OCI-LY7 (cell line): Measurements from ENCODE around the gene CD164L2. TPM values are rescaled to one million over a fixed set of nuclear protein-coding genes. Genes with fewer than 3 reads are reported as not detected.

Source experiments
- BruUV-seq: library from RNA; stranded (reverse); fragments of 400-500 nt; replicated peaks from 2 replicates; lab custom pipeline; 2021; lab: Mats Ljungman, UMichigan
- CTCF ChIA-PET: fragments of 300-600 bp; sonication (Branson Sonifier 250); formaldehyde crosslinking; loops from one replicate; lab custom pipeline; 2022; ENCODE audit warnings: antibody characterized with exemption; ENCODE audit not compliant: unreplicated experiment; lab: Charles Lee
- POLR2A ChIA-PET: fragments of 300-600 bp; sonication (Branson Sonifier 250); formaldehyde crosslinking; loops from one replicate; lab custom pipeline; 2022; ENCODE audit warnings: antibody characterized with exemption; lab: Charles Lee
- DNase-seq: peaks from one replicate; pipeline ENCODE4 v3.0.0-alpha.2; 2015; ENCODE audit warnings: low spot score
- H2AFZ ChIP-seq: fragments of 200-600 bp; sonication (generic), shearing (Covaris generic); 2 replicates; pipeline ENCODE4 v1.6.1; 2014; ENCODE audit warnings: mild to moderate bottlenecking, antibody characterized with exemption, low read length, moderate library complexity
- H3K27ac ChIP-seq: fragments of 200-600 bp; sonication (generic); 2 replicates; pipeline ENCODE4 v1.5.1; 2014; ENCODE audit warnings: mixed run types, low read depth, mild to moderate bottlenecking, moderate library complexity, low read length, inconsistent platforms; ENCODE audit not compliant: poor library complexity, severe bottlenecking
- H3K36me3 ChIP-seq: fragments of 200-600 bp; sonication (generic); 2 replicates; pipeline ENCODE4 v1.6.1; 2014; ENCODE audit warnings: mild to moderate bottlenecking, antibody characterized with exemption, low read length, moderate library complexity, mixed read lengths; ENCODE audit not compliant: insufficient read depth
- H3K4me1 ChIP-seq: fragments of 200-600 bp; sonication (generic); 2 replicates; pipeline ENCODE4 v1.5.1; 2014; ENCODE audit warnings: mild to moderate bottlenecking, low read length; ENCODE audit not compliant: insufficient read depth, poor library complexity, severe bottlenecking
- H3K4me2 ChIP-seq: fragments of 200-600 bp; sonication (generic); 2 replicates; pipeline ENCODE4 v1.6.1; 2014; ENCODE audit warnings: mild to moderate bottlenecking, low read length
- H3K4me3 ChIP-seq: fragments of 200-600 bp; sonication (generic); 2 replicates; pipeline ENCODE4 v1.5.1; 2014; ENCODE audit warnings: mild to moderate bottlenecking, low read depth, low read length; ENCODE audit not compliant: poor library complexity, severe bottlenecking
- H3K79me2 ChIP-seq: fragments of 200-600 bp; sonication (generic); 2 replicates; pipeline ENCODE4 v1.6.1; 2016; ENCODE audit warnings: low read depth, mild to moderate bottlenecking, low read length, moderate library complexity, mixed read lengths; ENCODE audit not compliant: insufficient read depth
- H3K9me2 ChIP-seq: fragments of 200-600 bp; sonication (generic); 2 replicates; pipeline ENCODE4 v1.6.1; 2016; ENCODE audit warnings: mild to moderate bottlenecking, low read length, mixed read lengths; ENCODE audit not compliant: insufficient read depth
- H3K9me3 ChIP-seq: fragments of 200-600 bp; sonication (generic); 2 replicates; pipeline ENCODE4 v1.6.1; 2014; ENCODE audit warnings: mild to moderate bottlenecking, mixed run types, low read length, mixed read lengths
- H4K20me1 ChIP-seq: fragments of 200-600 bp; sonication (generic); 2 replicates; pipeline ENCODE4 v1.6.1; 2014; ENCODE audit warnings: mild to moderate bottlenecking, antibody characterized with exemption, low read length, moderate library complexity, mixed read lengths; ENCODE audit not compliant: insufficient read depth
- CTCF ChIP-seq: fragments of 200-600 bp; sonication (generic); conservative IDR thresholded peaks from 2 replicates; pipeline ENCODE4 v1.5.1; 2014; ENCODE audit warnings: mild to moderate bottlenecking, antibody characterized with exemption, low read length, moderate library complexity, mixed read lengths
- EZH2phosphoT487 ChIP-seq: fragments of 200-600 bp; sonication (generic); IDR thresholded peaks from 2 replicates; pipeline ENCODE4 v1.6.1; 2018; ENCODE audit warnings: low read depth, borderline replicate concordance, mild to moderate bottlenecking, mixed run types, antibody characterized with exemption, low read length, moderate library complexity, mixed read lengths
- intact Hi-C: fragments of 100-400 bp; cut with micrococcal nuclease; formaldehyde crosslinking; loops from one replicate; pipeline ENCODE4 v1.10.0; 2022; ENCODE audit not compliant: unreplicated experiment
- total RNA-seq, 2 experiments: library from RNA; depleted of rRNA in 1 of 2; stranded (reverse); fragments of >200 nt in 1 of 2; shearing (Covaris generic) in 1 of 2; gene quantifications; 2 replicates each; pipeline ENCODE4 v1.2.3, GENCODE V29; 2014 to 2022

Gene CD164L2
- total RNA-seq, 2 experiments from 2014 or later: not detected

- Histone ChIP-seq H3K4me2 (no peak overlapping the region), H3K79me2 (0 out of 2 replicates have a peak, but pooled peaks cover under 1% of the 10 kb centered on the region), H3K4me3 (no peak overlapping the region), H3K9me3 (no peaks in the 10 kb centered on the region), H3K4me1 (peaks cover 16% of the 10 kb centered on the region), H3K27ac (no peak overlapping the region), H4K20me1 (no peaks in the 10 kb centered on the region), H2AFZ (no peak overlapping the region), H3K9me2 (no peaks in the 10 kb centered on the region), H3K36me3 (peaks cover 64% of the 10 kb centered on the region)
- TF ChIP-seq CTCF (no peak), EZH2phosphoT487 (no peak)
- intact Hi-C loops: no loop called here
- no TSS peak for BruUV-seq
- DNase-seq: no peak
- ChIA-PET CTCF (no interaction called here), POLR2A (interaction anchor here (0.6 kb wide), 1 partner anchor 364 kb away, joined by 3 read pairs; no protein-coding TSS in a partner anchor)
Measured at GRCh38 chr1:27335506-27336422, 47.4 kb downstream of the CD164L2 start.

GRCh38 chr1:27333717-27334279 is 49.3 kb downstream of the CD164L2 start:
- Histone ChIP-seq H3K27ac (no peak overlapping the region), H3K4me1 (peaks cover 6% of the 10 kb centered on the region), H4K20me1 (0 out of 2 replicates have a peak, but pooled peaks cover under 1% of the 10 kb centered on the region), H3K9me3 (no peaks in the 10 kb centered on the region), H3K4me3 (no peak overlapping the region), H3K79me2 (peaks cover 14% of the 10 kb centered on the region), H3K36me3 (peaks cover 75% of the 10 kb centered on the region), H3K4me2 (no peak overlapping the region), H3K9me2 (no peaks in the 10 kb centered on the region), H2AFZ (no peak overlapping the region)
- intact Hi-C loops: no loop called here
- BruUV-seq: no TSS peak
- TF ChIP-seq EZH2phosphoT487 (no peak), CTCF (no peak)
- DNase-seq: no peak
- ChIA-PET CTCF (interaction anchor here (1.3 kb wide), 1 partner anchor 32 kb away, joined by 3 read pairs; no protein-coding TSS in a partner anchor), POLR2A (interaction anchor here (0.6 kb wide), 1 partner anchor 32 kb away, joined by 4 read pairs; no protein-coding TSS in a partner anchor)
